GM21528 (cell line): Measurements from ENCODE around the gene DLAT.
A peak's percentile ranks its signal among the peaks of the same experiment; 100 is the strongest.
"Not testable (repeated sequence)": the region's sequence is repeated elsewhere in the genome, so short reads cannot be mapped to it uniquely, and the experiment has no call there.

Source experiments
- ATAC-seq: cut with Tn5 transposase; IDR thresholded peaks from one replicate; pipeline ENCODE4 v1.9.1; 2021; ENCODE audit warnings: mild to moderate bottlenecking, moderate library complexity; ENCODE audit not compliant: unreplicated experiment, low FRiP score

Gene DLAT

DNA sequence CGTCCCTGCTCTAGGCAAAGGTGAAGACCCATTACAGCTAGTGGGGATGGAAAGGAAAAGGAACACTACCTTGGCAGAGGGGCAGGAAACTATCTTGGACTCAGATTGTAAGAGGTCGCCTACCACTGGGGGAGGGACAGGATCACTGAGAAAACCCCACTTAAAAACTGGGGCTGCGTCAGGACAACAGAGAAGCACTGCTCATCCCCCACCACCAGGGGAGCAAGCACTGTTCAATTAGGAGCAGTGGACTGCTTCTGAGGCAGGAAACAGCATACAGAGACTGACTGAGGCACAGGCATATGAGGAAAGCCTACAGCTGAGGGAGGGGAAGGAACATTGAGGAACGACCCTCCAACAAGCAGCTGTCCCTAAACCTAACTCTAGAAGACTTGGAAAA is 20.8 kb upstream of the DLAT start:
- ATAC-seq: peak; percentile 85

DNA sequence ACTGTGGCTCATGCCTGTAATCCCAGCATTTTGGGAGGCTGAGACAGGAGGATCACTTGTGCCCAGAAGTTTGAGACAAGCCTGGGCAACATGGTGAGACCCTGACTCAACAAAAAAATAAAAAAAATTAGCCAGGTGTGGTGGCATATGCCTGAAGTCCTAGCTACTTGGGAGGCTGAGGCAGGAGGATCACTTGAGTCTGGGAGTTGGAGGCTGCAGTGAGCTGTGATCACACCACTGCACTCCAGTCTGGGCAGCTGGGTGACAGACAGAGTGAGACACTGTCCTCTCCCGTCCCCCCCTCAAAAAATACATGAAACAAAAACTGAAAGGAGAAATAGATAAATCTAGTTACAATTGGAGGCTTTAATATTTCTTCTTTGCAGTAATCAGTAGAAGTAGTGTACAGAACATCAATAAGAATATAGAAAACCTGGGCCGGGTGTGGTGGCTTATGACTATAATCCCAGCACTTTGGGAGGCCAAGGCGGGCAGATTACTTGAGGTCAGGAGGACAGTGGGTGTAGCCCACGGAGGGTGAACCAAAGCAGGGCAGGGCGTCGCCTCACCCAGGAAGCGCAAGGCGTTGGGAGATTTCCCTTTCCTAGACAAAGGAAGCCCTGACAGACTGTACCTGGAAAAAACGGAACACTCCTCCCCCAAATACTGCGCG is 19.6 kb upstream of the DLAT start:
- no peak for ATAC-seq

DNA sequence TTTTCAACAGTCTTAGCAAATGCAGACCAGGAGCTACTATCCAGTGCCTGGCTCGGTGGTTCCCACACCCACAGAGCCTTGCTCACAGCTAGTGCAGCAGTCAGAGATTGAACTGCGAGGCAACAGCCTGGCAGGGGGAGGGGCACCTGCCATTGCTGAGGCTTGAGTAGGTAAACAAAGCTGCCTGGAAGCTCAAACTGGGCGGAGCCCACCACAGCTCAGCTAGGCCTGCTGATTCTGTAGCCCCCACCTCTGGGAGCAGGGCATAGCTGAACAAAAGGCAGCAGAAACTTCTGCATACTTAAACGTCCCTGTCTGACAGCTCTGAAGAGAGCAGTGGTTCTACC is 19.1 kb upstream of the DLAT start:
- not testable (repeated sequence) for ATAC-seq

DNA sequence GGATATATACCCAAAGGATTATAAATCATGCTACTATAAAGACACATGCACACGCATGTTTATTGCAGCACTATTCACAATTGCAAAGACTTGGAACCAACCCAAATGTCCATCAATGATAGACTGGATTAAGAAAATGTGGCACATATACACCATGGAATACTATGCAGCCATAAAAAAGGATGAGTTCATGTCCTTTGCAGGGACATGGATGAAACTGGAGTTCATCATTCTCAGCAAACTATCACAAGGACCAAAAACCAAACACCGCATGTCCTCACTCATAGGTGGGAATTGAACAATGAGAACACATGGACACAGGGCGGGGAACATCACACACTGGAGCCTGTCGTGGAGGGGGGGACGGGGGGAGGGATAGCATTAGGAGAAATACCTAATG is 13.8 kb upstream of the DLAT start:
- ATAC-seq: not testable (repeated sequence)

DNA sequence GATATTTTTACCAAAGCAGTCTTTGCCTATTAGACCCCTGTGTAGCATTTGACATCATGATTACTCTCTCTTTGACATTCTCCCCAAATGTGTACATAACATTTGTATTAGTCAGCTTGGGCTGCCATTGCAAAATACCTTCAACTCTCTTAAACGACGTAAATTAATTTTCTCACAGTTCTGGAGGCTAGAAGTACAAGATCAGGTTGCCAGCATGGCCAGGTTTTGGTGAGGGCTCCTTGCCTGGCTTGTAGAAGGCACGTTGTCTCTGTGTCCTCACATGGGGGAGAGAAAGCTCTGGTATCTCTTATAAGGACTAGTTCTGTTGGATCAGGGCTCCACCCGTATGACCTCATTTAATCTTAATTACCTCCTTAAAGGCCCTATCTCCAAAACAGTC is 12.3 kb upstream of the DLAT start:
- no peak for ATAC-seq

DNA sequence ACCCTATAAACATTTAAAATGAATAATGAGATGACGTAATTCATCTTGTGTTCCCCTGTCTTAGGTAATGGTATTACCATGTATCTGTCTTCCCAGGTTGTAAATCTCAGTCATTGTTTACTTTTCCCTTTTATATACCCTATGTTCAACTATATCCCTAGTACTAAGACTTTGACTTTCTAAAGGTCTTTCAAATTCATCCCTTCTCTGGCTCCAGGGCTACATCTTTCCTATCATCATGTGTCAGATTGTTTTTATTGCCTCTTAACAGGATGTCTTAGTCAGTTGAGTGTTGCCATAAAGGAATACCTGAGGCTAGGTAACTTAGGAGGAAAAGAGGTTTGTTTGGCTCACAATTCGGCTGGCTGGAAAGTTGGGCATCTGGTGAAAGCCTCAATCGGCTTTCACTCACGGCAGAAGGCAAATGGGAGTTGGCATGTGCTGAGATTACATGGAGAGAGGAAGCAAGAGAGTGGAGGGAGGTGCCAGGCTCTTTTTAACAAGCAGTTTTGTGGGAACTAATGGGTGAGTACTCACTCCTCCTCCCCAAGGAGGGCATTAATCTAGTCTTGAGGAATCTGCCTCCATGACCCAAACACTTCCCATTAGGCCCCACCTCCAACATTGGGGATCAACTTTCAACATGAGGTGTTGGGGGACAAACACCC is 11.6 kb upstream of the DLAT start:
- no peak for ATAC-seq

DNA sequence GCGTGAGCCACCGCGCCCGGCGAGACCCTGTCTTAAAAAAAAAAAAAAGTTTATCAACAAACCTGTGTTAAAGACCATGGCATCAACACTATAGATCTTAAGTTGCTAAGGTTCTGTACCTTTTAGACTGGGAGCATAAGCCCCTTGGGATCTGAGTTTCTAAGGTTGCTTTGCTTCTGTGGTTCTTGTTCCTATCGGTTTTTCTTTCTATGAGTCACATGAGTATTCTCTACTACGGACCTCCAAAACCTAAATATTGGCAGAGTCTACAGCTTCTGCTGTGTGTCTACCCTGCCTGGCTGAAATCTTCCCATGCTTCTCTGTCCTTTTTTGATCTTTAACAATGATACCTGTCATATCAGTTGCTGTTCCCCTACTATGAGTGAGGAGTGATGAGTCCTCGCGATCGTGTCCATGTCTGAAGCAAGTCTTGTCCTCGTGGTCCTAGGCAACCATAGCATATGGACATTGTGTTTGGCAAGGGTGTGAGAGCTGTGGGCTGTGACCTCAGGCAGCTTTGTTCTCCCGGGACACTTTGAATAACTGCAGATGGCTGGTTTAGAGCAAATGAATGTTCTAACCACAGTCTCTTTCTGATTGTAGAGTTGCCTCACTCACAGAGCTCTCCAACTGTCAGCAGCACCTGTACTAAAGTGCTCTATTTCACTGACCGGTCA is 9.0 kb upstream of the DLAT start:
- ATAC-seq: peak; percentile 88

DNA sequence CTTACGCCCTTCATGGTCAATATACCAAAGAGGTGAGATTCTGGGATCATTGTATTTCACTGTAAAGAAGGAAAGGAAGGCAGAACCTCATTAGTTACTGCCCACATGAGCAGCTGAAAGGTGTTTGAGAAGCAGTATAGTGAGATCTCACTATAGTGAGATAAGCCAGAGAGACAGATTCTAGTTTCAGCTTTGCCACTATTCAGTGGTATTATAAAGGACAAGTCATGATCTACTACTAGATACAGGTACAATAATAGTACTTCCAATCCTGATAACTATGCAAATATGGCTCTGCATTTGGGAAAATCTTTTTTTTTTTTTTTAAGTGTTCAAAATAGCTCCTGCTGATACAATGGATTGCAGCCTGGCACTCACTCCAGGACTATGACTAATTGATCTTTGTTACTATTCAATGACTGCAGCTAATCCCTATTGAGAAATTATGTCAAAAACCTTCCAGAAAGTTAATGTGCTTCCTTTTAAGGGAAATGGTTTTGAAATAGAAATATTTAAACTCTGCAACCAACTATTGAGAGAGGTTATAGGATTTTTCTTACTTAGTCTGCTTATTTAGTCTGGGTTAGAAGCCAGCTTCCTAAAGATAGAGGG is 8.3 kb upstream of the DLAT start:
- peak; percentile 44 for ATAC-seq

DNA sequence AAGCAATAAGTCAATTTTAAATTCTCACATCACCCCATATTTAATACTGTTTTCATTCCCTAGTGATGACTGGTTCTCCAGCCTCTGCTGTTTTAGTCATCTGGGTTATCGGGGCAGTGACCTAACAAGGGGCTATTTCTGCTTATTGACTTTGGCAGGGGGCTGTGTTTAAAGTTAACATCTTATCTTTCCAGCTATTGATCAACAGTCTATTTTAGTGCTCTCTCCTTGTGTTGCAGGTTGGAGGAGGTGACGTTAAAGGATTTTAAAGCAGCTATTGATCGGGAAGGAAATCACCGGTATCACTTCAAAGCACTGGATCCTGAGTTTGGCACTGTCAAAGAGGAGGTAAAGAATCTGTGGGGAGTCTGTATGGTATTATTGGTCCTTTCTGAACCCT is 7.7 kb upstream of the DLAT start:
- no peak for ATAC-seq

DNA sequence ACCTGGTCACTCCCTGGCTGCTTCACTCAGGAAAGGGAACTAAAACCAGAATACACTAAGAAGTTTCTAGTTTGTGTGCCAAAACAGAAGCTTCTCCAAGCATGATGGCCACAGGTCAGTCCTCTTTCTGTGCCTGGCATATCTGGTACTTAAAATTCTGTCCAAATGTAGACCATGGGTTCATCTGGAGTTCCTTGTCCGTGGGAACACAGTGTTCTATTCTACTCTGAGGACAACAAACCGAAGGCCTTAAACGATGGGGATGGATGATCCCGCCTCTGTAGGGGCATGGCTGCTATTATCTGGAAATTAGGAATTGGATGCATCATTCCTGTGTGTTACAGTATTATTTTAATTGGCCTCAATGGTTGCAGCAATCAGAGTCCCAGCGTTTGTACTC is 6.1 kb upstream of the DLAT start:
- ATAC-seq: no peak

DNA sequence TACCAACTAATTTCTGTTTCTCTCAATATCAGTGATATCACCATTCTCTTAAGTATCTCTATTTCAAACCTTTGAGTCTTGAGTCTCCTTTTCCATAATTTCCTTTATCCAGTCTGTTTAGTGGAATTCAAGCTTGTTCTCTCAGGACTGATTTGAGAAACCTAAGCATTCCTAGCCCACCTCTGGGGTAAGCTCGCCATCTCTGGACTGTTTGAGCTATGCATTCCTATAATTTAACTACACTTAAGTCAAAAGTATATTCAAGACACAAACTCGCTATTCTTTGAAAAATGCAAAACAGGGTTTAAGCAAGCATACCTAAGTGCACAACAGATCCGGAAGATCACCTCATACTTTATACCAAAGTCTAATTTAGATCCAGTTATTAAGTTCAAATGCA is 2.1 kb upstream of the DLAT start:
- no peak for ATAC-seq

DNA sequence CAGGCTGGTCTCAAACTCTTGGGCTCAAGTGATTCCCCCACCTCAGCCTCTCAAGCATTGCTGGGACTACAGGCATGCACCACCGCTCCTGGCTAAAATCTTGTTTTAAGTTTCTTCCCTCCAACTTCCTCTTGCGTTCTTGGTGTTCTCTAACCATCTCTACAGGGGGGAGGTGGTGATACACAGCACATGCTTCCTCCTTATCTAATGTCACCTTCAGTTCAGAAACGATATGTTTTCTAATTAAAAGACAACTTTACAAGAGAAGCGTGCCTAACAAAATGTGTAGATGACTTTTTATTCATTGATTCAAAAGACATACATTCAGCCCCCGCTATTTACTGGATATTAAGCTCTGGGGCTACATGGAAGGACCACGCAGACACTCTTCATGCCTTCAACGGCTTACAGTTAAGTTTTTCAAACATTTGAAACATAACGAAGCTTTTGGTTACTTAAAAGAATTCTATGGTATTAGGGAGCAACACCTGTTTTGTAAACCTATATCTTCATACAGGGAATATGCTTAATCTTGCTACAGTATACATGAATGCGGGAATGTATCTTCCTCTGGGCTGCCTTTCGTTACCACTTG is 933 bp upstream of the DLAT start:
- peak; percentile 41 for ATAC-seq

DNA sequence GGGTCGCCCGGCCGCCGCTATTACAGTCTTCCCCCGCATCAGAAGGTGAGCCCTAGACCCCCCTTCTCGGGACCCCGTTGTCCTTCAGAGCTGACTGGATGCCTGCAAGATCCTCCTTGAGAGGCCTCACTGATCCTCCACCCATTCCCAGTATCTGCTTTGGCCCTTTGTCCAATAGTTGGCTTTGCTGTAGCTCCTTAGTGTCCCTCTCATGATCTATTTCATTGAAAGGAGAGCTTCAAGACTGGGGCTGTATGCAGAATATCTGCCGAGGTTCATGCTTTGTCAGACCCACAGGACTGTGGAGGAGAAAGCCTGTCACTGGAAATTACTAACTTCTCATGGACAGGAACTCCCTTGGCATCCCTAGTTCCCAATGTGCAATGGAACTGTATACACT is 499 bp downstream of the DLAT start:
- ATAC-seq: no peak

DNA sequence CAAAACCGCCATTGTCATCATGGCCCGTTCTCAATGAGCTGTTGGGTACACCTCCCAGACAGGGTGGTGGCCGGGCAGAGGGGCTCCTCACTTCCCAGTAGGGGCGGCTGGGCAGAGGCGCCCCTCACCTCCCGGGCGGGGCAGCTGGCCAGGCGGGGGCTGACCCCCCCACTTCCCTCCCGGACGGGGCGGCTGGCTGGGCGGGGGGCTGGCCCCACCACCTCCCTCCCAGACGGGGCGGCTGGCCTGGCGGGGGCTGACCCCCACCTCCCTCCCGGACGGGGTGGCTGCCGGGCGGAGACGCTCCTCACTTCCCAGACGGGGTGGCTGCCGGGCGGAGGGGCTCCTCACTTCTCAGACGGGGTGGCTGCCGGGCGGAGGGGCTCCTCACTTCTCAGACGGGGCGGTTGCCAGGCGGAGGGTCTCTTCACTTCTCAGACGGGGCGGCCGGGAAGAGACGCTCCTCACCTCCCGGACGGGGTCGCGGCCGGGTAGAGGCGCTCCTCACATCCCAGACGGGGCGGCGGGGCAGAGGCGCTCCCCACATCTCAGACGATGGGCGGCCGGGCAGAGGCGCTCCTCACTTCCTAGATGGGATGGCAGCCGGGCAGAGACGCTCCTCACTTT is 1.7 kb downstream of the DLAT start:
- ATAC-seq: not testable (repeated sequence)

DNA sequence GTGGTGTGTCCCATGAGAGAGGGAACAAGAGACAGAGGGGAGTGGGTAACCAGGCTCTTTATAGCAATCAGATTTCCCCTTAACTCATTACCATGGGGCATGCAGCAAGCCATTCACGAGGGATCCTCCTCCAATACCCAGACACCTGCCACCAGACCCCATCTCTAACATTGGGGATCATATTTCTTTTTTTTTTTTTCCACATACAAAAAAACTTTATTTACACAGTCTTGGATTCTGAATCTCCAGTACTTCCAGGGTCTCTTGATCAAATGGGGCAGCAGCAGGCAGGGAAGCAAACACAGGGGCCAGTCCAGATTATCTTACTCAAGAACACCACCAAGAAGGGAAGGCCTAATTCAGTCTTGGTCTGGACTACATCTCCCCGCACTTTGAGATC is 4.3 kb downstream of the DLAT start:
- ATAC-seq: no peak

DNA sequence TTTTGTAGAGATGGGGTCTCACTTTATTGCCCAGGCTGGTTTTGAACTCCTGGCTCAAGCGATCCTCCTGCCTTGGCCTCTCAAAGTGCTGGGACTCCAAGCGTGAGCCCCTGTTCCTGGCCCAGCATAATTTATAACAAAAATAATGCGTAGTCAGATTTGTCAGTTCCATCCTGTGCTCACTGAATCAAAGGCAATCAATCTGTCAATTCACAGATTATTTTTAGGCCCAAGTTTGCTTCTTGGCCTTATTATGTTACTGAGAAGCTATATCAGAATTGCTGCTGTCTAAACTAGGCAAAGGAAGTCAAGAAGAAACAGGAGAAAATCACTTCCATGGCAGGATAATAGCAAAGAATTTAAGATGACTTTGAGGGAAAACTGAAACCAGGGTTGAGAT is 8.7 kb downstream of the DLAT start:
- ATAC-seq: no peak

DNA sequence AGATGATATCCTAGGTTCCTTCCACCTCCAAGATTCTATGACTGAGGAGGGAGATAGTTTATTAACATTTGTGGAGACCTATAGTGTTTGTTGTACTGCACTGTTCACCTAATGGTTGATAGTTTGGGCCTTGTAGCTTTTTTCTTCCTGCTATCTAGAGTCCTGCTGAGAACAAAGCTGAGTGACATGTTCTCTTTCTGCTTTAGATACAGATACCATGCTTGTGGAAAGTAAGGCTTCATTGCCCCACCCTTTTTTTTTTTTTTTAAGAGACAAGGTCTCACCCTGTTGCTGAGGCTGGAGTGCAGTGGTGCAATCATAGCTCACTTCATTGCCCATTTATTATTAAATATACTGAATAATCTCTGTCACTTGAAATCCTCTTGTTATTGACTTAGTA is 12.3 kb downstream of the DLAT start:
- ATAC-seq: no peak

DNA sequence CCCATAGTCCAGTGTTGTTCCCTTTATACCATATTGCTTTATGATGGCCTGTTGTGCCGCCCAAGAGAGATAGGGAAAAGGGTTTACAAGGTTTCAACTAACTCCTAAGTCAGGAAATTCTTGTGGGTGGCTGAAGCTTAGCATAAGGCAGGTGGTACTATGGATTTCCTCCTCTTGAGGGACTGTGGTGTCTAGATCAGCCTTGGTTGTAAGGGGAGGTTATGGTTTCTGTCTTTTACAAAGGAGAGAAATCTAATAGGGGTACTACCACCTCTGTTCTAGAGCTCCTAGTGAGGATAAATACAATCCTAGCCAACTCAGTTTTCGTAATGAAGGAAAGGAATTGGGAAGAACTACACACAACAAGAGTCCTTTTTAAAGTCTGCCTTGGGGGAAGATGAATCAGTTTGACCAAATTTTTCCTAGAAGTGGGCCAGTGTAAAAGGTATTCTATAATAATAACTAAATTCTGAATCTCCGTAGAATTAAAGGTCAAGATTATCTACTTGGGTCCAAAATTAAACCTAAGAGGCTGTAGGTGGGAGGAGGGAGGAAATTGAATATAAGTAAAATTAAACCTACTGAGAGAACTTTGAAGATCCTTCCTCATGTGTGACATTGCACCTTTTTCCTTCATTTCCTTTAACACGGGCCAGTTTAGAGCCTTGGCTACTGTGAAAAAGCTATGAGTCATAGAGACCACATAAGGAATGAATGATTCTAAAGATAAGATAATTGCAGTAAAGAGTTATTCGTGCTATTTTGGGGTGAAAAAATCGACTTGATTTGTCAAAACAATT is 17.2 kb downstream of the DLAT start:
- ATAC-seq: no peak

DNA sequence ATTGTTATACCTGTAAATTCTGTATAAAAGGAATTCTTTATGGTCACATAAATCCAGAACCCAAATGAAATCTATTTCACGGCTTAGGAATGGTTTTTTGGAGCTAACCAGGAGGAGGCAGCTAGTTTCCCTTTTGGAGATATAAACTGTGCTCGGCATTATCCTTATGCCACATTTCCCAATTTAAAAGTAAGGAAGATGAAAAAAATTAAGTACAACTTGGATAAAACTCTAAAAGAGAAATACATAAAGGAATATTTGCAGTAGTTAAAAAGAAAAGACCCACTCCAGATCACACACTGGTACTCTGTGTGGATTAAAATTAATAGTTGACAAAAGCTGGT is 17.7 kb downstream of the DLAT start:
- ATAC-seq: no peak

DNA sequence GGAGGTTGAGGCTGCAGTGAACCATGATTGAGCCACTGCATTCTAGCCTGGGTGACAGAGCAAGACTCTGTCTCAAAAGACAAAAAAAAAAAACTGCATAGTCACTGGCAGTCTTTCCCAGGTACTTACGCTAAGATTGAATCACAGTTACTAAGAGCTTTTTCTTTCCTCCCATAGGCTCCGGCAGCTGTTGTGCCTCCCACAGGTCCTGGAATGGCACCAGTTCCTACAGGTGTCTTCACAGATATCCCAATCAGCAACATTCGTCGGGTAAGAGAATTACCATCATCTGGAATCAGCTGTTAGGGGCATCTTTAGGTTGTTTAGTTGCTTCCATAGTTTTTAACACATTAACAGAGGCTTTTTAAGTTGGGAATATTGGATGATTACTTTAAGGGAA is 19.8 kb downstream of the DLAT start:
- ATAC-seq: no peak
